SK-N-MC (cell line): ENCODE results near the gene CDH4.

Source experiments
- EZH2 ChIP-seq: fragments of 200-600 bp; sonication (generic); IDR thresholded peaks from one replicate; pipeline ENCODE4 v1.6.1; 2017; ENCODE audit warnings: antibody characterized with exemption
- POLR2AphosphoS5 ChIP-seq: IDR thresholded peaks from 2 replicates; pipeline ENCODE4 v1.6.1; 2012; ENCODE audit warnings: mild to moderate bottlenecking, low read depth, low read length, borderline replicate concordance

- no peak for TF ChIP-seq POLR2AphosphoS5
- no peak for TF ChIP-seq EZH2
Observed at GRCh38 chr20:61871160-61871559, 619.1 kb downstream of the CDH4 start.
